Gastrocnemius medialis (tissue), 4 donors: ENCODE data around the gene AMELX.

Experiments
- CTCF ChIP-seq, 5 experiments: fragments of 450-650 bp in 3 of 5; fragments of 200-600 bp in 2 of 5; sonication (generic) in 2 of 5; IDR thresholded peaks in 4 of 5; conservative IDR thresholded peaks in 1 of 5; 1 replicate in 4 of 5; 2 replicates in 1 of 5; pipeline ENCODE4 v1.5.1; 2016 to 2019; ENCODE audit warnings: antibody characterized with exemption in 5 of 5, mild to moderate bottlenecking in 3 of 5, moderate library complexity in 3 of 5
- POLR2A ChIP-seq, 2 donors: fragments of 450-650 bp; IDR thresholded peaks; one replicate each; pipeline ENCODE4 v1.6.1; 2017; ENCODE audit warnings: antibody characterized with exemption in 2 of 2, mild to moderate bottlenecking in 2 of 2, moderate library complexity in 2 of 2

GRCh38 chrX:11319806-11320520 is 26.8 kb downstream of the AMELX start:
- TF ChIP-seq POLR2A (IDR thresholded peaks at IDR 0.05) (no peak), CTCF (IDR thresholded peaks at IDR 0.05 in 4 of 5, conservative IDR thresholded peaks at IDR 0.05 in 1 of 5) (no peak)
